Measurements from ENCODE around the gene PARVA. TPM values are rescaled to one million over a fixed set of nuclear protein-coding genes. Genes with fewer than 3 reads are reported as not detected.

PARVA gene
- total and polyA plus RNA-seq, 2 of the 8 experiments (the other 6 are each of a cell fraction or from before 2014, with no cell fraction given) = 3.1 to 13.5 TPM

GRCh38 chr11:12403997-12404350 lies 26.6 kb downstream of the PARVA start (continued):
- TF ChIP-seq CHD7 (IDR thresholded peaks at IDR 0.05; ENCODE audit: insufficient replicate concordance, low read length) (no peak), ASH2L (IDR thresholded peaks at IDR 0.05; ENCODE audit: low read length) (no peak), GTF2F1 (IDR thresholded peaks at IDR 0.05; ENCODE audit: borderline replicate concordance, low read depth, low read length) (no peak), RBBP5 (IDR thresholded peaks at IDR 0.05; ENCODE audit: borderline replicate concordance, low read depth, low read length) (no peak), EGR1 (IDR thresholded peaks at IDR 0.05; ENCODE audit: borderline replicate concordance, low read depth, low read length) (no peak), SIX5 (IDR thresholded peaks at IDR 0.05; ENCODE audit: low read depth, low read length) (no peak), NRF1 (IDR thresholded peaks at IDR 0.05; ENCODE audit: low read depth, low read length) (no peak), CTCF (IDR thresholded peaks at IDR 0.05; ENCODE audit: control extremely low read depth in 1 of 3, insufficient read depth in 1 of 3, low read depth in 1 of 3, low read length in 3 of 3) (no peak), FOSL1 (IDR thresholded peaks at IDR 0.05; ENCODE audit: insufficient read depth, low read depth, low read length) (no peak), RFX5 (IDR thresholded peaks at IDR 0.05; ENCODE audit: borderline replicate concordance, low read depth, low read length) (no peak)

Data from H1 (cell line).